ENCODE data around the gene ARHGAP6. TPM values are rescaled to one million over a fixed set of nuclear protein-coding genes. Genes with fewer than 3 reads are reported as not detected.

The ARHGAP6 gene
- total RNA-seq, 1 donor from 2014 or later: 1.2 TPM

DNA sequence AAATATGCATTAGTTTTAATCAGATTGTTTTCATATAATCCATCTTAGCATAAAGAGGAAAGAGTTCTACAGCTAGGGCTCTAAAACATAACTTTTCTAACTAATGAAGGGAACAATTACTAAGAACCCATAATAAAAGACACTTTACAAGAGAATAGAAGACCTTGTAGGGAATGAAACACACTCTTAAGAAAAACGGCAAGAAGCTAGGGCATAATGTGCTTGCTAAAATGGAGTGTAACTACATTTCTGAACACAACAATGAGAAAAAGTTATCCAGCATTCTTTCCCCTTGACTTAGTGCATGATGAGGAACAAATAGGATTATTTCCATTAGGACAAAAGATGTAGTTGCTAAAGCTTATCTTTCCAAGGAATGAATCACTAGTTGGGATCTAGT lies 54.6 kb downstream of the ARHGAP6 start:
- H3F3A ChIP-seq (ENCODE audit: low read depth): no peaks in the 10 kb centered on the region
- peaks cover 8% of the 10 kb centered on the region for H3K9me3 Mint-ChIP-seq
- no peak overlapping the region for H3K4me3 Mint-ChIP-seq
- peaks cover 2% of the 10 kb centered on the region for H3K27me3 Mint-ChIP-seq (ENCODE audit: insufficient read depth, low read depth)
- H2AFZ ChIP-seq (replicated peaks): no peak overlapping the region
- H3K36me3 Mint-ChIP-seq: no peaks in the 10 kb centered on the region
- H3K4me2 ChIP-seq: no peak overlapping the region
- H3K27ac ChIP-seq: no peak overlapping the region
- no peaks in the 10 kb centered on the region for H3K79me2 ChIP-seq (ENCODE audit: low read depth)
- no peak overlapping the region for H3K9ac ChIP-seq
- H3K36me3 ChIP-seq: no peaks in the 10 kb centered on the region
- DNase-seq (ENCODE audit: low spot score): peak; percentile 2
- no peaks in the 10 kb centered on the region for H3K4me1 ChIP-seq
- no peak overlapping the region for H3K27ac Mint-ChIP-seq
- peaks cover 4% of the 10 kb centered on the region for H3K4me1 Mint-ChIP-seq
- H3K4me3 ChIP-seq: no peak overlapping the region
- H3K27me3 ChIP-seq: no peaks in the 10 kb centered on the region
- no peaks in the 10 kb centered on the region for H4K20me1 ChIP-seq (ENCODE audit: low read depth)
- TF ChIP-seq, protein P1, sequence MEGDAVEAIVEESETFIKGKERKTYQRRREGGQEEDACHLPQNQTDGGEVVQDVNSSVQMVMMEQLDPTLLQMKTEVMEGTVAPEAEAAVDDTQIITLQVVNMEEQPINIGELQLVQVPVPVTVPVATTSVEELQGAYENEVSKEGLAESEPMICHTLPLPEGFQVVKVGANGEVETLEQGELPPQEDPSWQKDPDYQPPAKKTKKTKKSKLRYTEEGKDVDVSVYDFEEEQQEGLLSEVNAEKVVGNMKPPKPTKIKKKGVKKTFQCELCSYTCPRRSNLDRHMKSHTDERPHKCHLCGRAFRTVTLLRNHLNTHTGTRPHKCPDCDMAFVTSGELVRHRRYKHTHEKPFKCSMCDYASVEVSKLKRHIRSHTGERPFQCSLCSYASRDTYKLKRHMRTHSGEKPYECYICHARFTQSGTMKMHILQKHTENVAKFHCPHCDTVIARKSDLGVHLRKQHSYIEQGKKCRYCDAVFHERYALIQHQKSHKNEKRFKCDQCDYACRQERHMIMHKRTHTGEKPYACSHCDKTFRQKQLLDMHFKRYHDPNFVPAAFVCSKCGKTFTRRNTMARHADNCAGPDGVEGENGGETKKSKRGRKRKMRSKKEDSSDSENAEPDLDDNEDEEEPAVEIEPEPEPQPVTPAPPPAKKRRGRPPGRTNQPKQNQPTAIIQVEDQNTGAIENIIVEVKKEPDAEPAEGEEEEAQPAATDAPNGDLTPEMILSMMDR (IDR thresholded peaks at IDR 0.05): no peak
- no peak for TF ChIP-seq EZH2phosphoT487 (IDR thresholded peaks at IDR 0.05)
- TF ChIP-seq EZH2 (IDR thresholded peaks at IDR 0.05): no peak
- H3K9me3 ChIP-seq (ENCODE audit: low read depth): no peaks in the 10 kb centered on the region

DNA sequence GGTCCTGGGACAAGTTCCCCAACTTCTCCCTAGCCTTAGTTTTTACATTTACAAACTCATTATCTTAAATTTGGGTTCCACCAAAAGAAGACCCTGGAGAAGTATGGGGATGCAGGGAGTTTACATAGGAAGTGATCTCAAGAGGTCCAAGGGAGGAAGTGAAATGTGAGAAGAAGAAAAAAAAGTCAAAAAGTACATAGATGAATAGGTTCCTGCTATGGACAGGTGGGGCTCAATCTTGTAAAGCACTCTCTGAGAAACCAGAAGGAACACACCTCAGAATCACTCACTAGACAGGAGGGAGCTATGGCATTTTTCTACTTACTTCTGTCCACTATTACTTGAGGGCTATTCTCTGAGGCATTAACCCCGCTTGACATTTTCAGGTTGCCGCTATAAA lies 56.6 kb downstream of the ARHGAP6 start:
- no peak overlapping the region for H3K4me3 ChIP-seq
- H3K27ac Mint-ChIP-seq: no peak overlapping the region

DNA sequence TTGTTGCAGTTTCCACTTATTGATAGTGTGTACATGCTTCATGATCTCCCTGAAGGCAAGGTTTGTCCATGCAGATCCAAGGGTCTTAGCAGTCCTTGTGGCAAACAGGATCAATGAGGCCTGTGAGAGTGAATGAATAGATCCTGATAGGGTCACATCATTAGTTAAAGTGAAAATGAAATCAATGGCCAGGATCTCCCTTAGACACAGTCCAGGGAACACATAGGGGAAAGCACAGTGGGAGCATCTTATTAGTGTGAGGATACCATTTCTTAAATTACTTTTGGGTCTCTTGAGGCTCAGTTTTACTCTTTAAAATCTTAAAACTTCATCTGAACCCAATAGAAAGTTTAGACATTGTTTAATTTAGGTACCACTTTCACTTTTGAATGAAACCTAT lies 59.3 kb downstream of the ARHGAP6 start:
- H4K20me1 ChIP-seq (ENCODE audit: low read depth): no peaks in the 10 kb centered on the region
- H3K4me3 ChIP-seq: no peak overlapping the region
- no peak overlapping the region for H3K4me3 Mint-ChIP-seq
- H3K36me3 ChIP-seq: no peaks in the 10 kb centered on the region
- peaks cover 2% of the 10 kb centered on the region for H3K4me1 Mint-ChIP-seq
- no peak overlapping the region for H2AFZ ChIP-seq (replicated peaks)
- DNase-seq (ENCODE audit: low spot score): no peak
- no peaks in the 10 kb centered on the region for H3K27me3 ChIP-seq
- H3K27ac ChIP-seq: no peak overlapping the region
- TF ChIP-seq EZH2phosphoT487 (IDR thresholded peaks at IDR 0.05) (no peak), EZH2 (IDR thresholded peaks at IDR 0.05) (no peak)
- TF ChIP-seq, protein P1 (IDR thresholded peaks at IDR 0.05): no peak
- H3K9me3 Mint-ChIP-seq: peaks cover 2% of the 10 kb centered on the region
- no peak overlapping the region for H3K27ac Mint-ChIP-seq
- no peak overlapping the region for H3K9ac ChIP-seq
- no peaks in the 10 kb centered on the region for H3K36me3 Mint-ChIP-seq
- no peaks in the 10 kb centered on the region for H3F3A ChIP-seq (ENCODE audit: low read depth)
- no peaks in the 10 kb centered on the region for H3K4me1 ChIP-seq
- no peaks in the 10 kb centered on the region for H3K79me2 ChIP-seq (ENCODE audit: low read depth)
- H3K4me2 ChIP-seq: no peak overlapping the region
- H3K9me3 ChIP-seq (ENCODE audit: low read depth): no peaks in the 10 kb centered on the region
- no peaks in the 10 kb centered on the region for H3K27me3 Mint-ChIP-seq (ENCODE audit: insufficient read depth, low read depth)

More for the DNA sequence above, 56.6 kb downstream of the ARHGAP6 start:
- Mint-ChIP-seq H3K9me3 (peaks cover 3% of the 10 kb centered on the region), H3K4me1 (peaks cover 4% of the 10 kb centered on the region), H3K36me3 (no peaks in the 10 kb centered on the region), H3K4me3 (no peak overlapping the region), H3K27me3 (ENCODE audit: insufficient read depth, low read depth) (no peaks in the 10 kb centered on the region)
- no peaks in the 10 kb centered on the region for H3K79me2 ChIP-seq (ENCODE audit: low read depth)
- no peak for TF ChIP-seq EZH2phosphoT487 (IDR thresholded peaks at IDR 0.05)
- no peak for TF ChIP-seq EZH2 (IDR thresholded peaks at IDR 0.05)
- TF ChIP-seq, protein P1 (IDR thresholded peaks at IDR 0.05): no peak
- H3K27ac ChIP-seq: no peak overlapping the region
- no peaks in the 10 kb centered on the region for H3K36me3 ChIP-seq
- H3F3A ChIP-seq (ENCODE audit: low read depth): no peaks in the 10 kb centered on the region
- H3K4me1 ChIP-seq: no peaks in the 10 kb centered on the region
- H3K9ac ChIP-seq: no peak overlapping the region
- DNase-seq (ENCODE audit: low spot score): no peak
- H2AFZ ChIP-seq (replicated peaks): no peak overlapping the region
- H3K4me2 ChIP-seq: no peak overlapping the region
- H4K20me1 ChIP-seq (ENCODE audit: low read depth): no peaks in the 10 kb centered on the region
- no peaks in the 10 kb centered on the region for H3K9me3 ChIP-seq (ENCODE audit: low read depth)
- no peaks in the 10 kb centered on the region for H3K27me3 ChIP-seq

Measured in neural progenitor cell (in vitro differentiated cells).